Adipocyte (in vitro differentiated cells): ENCODE data around the gene TLK1.

ENCODE experiments used
- DNase-seq: peaks from one replicate; pipeline ENCODE4 v3.0.0-alpha.2; 2015; ENCODE audit warnings: low read depth
- H3K27me3 ChIP-seq: replicated peaks from 2 replicates; pipeline ENCODE4 v1.7.0; 2013; ENCODE audit warnings: mild to moderate bottlenecking, low read length, moderate library complexity; ENCODE audit not compliant: control insufficient read depth, insufficient read depth
- H3K36me3 ChIP-seq: 2 replicates; pipeline ENCODE4 v1.7.0; 2013; ENCODE audit warnings: low read length, mild to moderate bottlenecking, moderate library complexity; ENCODE audit not compliant: control insufficient read depth, insufficient read depth, severe bottlenecking
- H3K4me1 ChIP-seq: 2 replicates; pipeline ENCODE4 v1.7.0; 2013; ENCODE audit warnings: mild to moderate bottlenecking, low read length, moderate library complexity; ENCODE audit not compliant: control insufficient read depth, insufficient read depth
- H3K4me3 ChIP-seq: 2 replicates; pipeline ENCODE4 v1.7.0; 2013; ENCODE audit warnings: mild to moderate bottlenecking, low read length, moderate library complexity
- H3K9ac ChIP-seq: 2 replicates; pipeline ENCODE4 v1.7.0; 2013; ENCODE audit warnings: mild to moderate bottlenecking, low read length, moderate library complexity
- H3K9me3 ChIP-seq: 2 replicates; pipeline ENCODE4 v1.7.0; 2013; ENCODE audit warnings: mild to moderate bottlenecking, low read length, moderate library complexity; ENCODE audit not compliant: control insufficient read depth

The TLK1 gene

DNA sequence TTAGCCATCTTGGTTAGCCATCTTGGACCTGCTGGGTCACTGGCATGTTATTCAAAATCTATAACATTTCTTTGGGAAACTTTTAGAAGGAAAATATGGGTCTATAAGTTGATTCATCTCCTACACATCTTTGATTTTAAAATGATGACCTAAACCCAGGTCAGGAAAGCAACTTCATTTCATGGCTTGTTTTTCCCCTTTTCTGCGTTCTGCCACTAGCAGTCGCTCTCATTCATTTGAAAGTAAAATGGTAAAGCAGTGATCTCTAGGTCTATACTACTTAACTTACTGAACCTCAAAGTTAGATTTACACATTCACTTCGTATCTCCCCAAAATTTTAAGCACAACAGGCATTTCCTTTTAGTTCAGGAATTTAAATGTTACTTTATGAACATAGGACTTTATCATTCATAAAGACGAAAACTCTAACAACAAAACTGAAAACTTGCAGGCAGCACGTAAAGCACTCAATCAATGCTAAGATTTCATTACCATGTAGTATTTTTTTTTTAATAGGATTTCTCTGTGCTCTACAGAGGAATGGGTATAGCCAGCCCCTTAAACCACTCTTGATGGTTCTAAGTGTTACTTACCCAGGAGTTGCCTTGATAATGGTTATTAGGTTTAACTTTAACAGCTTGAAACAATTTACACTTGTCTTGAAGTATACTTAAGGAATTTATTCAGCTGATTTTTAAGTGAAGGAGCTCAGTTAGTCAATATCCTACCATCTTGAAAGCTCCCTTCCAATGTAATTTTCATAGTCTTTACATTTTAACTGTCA lies 169.1 kb downstream of the TLK1 start:
- H3K4me1 ChIP-seq: no peaks in the 10 kb centered on the region
- no peak overlapping the region for H3K4me3 ChIP-seq
- no peaks in the 10 kb centered on the region for H3K27me3 ChIP-seq
- H3K9me3 ChIP-seq: no peaks in the 10 kb centered on the region
- no peak overlapping the region for H3K9ac ChIP-seq
- H3K36me3 ChIP-seq: peaks cover 62% of the 10 kb centered on the region
- no peak for DNase-seq

DNA sequence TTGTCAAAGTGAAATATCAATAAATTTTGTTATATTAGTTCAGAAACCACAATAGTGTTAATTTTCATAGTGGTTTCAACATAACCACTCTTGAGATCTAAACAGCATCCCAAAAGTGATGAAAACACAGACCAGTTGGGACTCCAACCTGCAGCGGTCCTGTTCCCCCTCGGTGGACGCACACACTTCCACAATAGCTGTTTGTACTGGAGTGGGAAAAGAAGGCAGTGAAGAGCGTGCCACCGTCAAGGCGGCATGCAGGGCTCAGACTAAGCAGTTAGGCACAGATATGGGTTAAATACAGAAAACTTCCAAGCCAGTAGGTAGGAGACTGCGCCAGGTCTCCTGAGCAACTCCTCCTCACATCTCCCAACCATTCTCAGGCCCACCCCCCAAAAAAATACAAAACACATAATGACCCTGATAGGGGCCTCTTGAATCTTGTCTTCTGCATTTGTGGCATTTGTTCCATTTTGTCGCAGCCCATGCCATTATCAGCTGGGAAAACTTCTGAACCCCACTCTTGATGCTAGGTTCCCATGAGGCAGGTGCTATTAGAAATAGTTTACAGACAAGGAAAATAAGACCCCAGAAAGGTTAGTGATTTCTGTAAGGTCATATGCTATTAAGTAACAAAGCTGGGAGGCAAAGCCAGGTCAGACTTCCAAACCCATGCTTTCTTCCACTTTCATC lies 174.0 kb downstream of the TLK1 start:
- H3K27me3 ChIP-seq: no peaks in the 10 kb centered on the region
- peaks cover 21% of the 10 kb centered on the region for H3K36me3 ChIP-seq
- no peaks in the 10 kb centered on the region for H3K4me1 ChIP-seq

DNA sequence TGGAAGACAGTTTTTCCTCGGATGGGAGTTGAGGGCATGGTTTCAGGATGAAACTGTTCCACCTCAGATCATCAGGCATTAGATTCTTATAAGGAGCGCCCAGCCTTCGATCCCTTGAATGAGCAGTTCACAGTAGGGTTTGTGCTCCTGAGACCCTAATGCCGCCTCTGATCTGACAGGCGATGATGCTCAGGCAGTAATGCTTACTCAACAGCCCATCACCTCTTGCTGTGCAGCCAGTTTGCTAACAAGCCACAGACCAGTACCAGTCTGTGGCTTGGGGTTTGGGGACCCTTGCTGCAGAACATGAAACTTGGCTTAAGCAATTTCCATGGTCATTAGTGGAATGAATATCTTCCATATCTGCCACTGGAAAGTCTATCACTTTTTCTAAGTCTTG lies 175.3 kb downstream of the TLK1 start:
- H3K9me3 ChIP-seq: no peaks in the 10 kb centered on the region
- DNase-seq: no peak

More for the DNA sequence above, 174.0 kb downstream of the TLK1 start:
- DNase-seq: no peak
- Histone ChIP-seq H3K9ac (no peak overlapping the region), H3K9me3 (no peaks in the 10 kb centered on the region), H3K4me3 (no peak overlapping the region)

DNA sequence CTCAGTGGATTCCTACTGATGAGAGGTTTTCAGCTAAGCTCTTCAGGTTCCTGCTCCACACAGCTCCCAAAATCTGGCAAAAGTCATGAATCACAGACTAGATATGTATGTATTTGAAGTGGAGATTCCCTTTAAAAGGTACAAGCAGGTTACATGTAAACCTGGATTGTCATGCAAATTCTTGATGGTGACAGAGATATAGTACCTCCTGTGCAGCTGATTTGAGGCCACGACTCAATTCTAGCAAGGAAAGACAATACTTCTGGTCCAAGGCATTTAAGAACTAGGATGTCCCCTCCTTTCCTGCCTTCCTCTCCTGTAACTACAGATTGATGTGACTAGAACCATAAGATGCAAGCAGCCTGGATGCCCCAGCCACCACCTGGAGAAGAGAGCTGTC lies 176.6 kb downstream of the TLK1 start:
- Histone ChIP-seq H3K9me3 (no peaks in the 10 kb centered on the region), H3K27me3 (no peaks in the 10 kb centered on the region), H3K4me3 (no peak overlapping the region), H3K36me3 (peaks cover 10% of the 10 kb centered on the region), H3K4me1 (no peaks in the 10 kb centered on the region), H3K9ac (no peak overlapping the region)
- no peak for DNase-seq

More for the DNA sequence above, 175.3 kb downstream of the TLK1 start:
- H3K4me1 ChIP-seq: no peaks in the 10 kb centered on the region
- no peak overlapping the region for H3K4me3 ChIP-seq
- peaks cover 10% of the 10 kb centered on the region for H3K36me3 ChIP-seq
- H3K9ac ChIP-seq: no peak overlapping the region
- H3K27me3 ChIP-seq: no peaks in the 10 kb centered on the region

DNA sequence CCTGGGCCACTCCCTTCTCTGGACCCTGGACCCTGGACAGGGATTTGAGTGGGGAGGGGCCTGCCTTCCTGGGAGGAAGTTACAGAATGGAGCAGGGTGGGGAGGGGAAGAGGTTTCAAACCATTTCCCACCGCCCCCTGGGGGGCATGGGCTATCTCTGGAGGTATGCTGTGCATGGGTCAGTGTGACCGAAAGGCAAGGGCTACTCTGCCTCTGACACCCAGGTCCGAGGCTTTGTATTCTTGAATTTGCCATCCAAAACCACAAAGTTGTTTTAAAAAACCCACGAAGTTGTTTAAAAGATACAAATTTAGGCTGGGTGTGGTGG lies 184.8 kb downstream of the TLK1 start:
- Histone ChIP-seq H3K27me3 (no peaks in the 10 kb centered on the region), H3K9me3 (no peaks in the 10 kb centered on the region)

DNA sequence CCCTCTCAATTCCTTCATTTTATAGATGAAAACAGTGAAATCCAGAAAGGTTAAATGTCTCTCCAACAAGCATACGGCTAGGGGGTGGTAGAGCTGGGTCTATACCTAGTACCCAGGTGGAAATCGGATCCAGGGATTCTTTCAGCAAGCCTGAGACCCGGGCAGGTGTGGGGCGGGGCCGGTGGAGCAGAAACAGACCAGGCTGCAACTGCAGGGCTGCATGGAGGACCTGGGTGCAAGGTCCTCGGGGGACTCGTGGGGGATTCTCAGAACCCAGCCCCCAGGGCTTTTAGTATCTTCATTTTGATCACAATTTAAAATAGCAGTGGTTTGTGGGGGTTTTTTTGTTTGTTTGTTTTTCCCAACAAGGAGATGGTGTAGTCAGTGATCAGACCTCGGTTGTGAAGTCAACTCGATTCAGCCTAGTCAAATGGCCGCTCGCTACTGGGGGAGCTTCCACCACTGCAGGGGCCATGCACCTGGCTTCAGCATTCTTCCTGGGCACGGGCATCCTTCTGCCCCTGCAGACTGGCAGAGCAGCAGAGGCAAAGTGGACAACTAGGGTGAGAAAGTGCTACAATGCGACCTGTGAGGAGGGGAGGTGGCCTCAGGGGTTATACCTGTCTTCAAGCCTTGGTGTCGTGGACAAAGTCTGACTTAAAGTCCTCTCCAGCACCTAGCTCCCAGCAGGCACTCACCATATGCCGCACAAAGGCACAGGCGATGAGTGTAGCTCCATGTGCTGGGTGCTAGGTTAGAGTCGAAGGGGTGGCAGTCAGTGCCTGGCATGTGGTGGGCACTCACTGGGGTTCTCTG lies 185.4 kb downstream of the TLK1 start:
- Histone ChIP-seq H3K36me3 (no peaks in the 10 kb centered on the region), H3K4me3 (no peak overlapping the region), H3K9ac (no peak overlapping the region), H3K4me1 (peaks cover 9% of the 10 kb centered on the region), H3K27me3 (no peaks in the 10 kb centered on the region), H3K9me3 (no peaks in the 10 kb centered on the region)
- DNase-seq: no peak

More for the DNA sequence above, 184.8 kb downstream of the TLK1 start:
- Histone ChIP-seq H3K9ac (no peak overlapping the region), H3K36me3 (no peaks in the 10 kb centered on the region), H3K4me1 (peaks cover 9% of the 10 kb centered on the region), H3K4me3 (no peak overlapping the region)
- no peak for DNase-seq

DNA sequence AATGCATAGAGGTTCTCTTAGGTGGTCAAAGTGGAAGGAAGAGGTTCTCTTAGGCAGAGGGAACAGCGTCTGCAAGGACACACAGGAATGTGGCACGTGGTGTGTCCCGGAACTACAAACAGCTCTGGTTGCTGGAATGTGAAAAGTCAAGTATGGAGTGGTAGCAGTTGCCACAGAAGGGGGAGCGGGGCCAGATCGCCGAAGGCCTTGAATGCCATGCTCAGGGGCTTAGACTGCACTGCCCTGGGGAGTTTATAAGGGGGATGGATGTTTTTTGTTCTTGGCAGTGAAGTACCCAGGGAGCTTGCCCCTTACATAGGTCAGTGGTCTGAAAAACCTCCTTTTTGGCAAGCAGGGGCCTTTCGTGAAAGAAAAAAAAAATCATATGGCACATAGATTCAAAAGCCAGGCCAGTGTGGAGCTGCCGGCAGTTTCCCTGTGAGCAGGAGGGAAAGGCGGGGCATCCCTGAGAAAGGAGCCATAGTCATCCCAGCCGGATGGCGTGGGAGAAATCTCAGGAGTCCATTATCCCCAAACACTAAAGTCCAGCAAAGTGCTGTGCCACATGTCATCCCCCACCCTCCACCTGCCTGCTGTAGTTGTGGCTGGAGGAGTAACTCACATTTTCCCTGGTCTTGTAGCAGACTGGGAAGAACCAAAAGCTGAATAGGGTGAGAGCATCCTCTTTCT lies 186.2 kb downstream of the TLK1 start:
- no peaks in the 10 kb centered on the region for H3K27me3 ChIP-seq
- H3K36me3 ChIP-seq: no peaks in the 10 kb centered on the region
- no peak for DNase-seq
- H3K4me3 ChIP-seq: peak overlapping the region; percentile 89
- H3K9me3 ChIP-seq: no peaks in the 10 kb centered on the region
- H3K9ac ChIP-seq: peak overlapping the region; percentile 95
- peaks cover 9% of the 10 kb centered on the region for H3K4me1 ChIP-seq

DNA sequence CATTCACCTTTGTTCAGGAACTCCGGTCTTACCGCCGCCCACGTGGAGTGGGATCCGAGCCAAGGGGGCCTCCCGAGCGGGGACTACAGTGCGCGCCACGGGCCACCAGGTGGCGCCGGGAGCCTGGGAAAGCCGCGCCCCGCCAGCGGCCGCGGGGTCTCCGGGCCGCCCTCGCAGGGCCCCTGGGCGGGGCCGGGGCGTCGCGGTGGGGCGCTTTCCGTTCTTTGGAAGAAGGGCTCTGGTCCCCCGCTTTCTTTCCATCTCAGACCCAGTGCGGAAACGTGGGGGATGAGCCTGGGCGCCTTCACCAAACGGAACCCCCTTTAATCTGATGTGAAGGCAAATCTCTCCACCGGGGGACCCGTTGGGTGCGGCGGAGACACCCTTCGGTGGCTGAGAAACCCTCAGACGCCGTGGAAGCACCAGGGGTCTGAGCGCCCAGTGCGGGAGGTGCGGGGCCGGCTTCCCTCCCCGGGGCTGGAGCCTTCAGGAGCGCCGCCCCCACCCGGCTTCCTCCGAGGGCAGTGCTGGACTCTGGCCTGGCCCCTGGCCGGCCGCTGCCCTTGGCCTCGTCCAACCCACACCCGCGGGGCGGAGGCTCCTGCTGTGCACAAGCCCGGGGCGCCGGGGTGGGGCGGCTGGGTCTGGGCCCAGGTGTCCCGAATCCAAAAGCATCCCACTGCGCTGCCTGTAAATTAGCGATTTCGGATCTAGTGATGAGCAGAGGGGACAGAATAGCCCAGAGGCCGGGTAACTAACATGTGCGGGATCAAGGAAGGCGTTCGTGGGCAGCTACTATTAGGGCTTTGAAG lies 187.0 kb downstream of the TLK1 start:
- peak overlapping the region; percentile 89 for H3K4me3 ChIP-seq
- H3K27me3 ChIP-seq: no peaks in the 10 kb centered on the region
- H3K4me1 ChIP-seq: peaks cover 9% of the 10 kb centered on the region
- H3K36me3 ChIP-seq: peaks cover under 1% of the 10 kb centered on the region
- DNase-seq: peak; percentile 93
- H3K9me3 ChIP-seq: no peaks in the 10 kb centered on the region
- H3K9ac ChIP-seq: peak overlapping the region; percentile 95

DNA sequence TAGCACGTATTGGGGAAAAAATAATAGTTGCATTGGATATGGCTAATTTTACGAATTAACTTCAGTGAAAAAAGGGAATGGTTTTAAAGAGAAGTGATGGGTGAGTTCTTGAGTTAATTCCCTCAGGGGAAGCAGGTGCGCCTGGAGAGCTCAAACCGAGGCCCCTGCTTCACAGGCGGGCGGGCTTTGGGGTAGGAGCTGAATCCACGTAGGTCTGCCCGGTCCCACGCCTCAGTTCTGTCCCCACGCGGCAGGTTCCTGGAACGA lies 187.5 kb downstream of the TLK1 start:
- no peaks in the 10 kb centered on the region for H3K27me3 ChIP-seq
- H3K4me1 ChIP-seq: peaks cover 9% of the 10 kb centered on the region
- peak overlapping the region; percentile 89 for H3K4me3 ChIP-seq
- H3K36me3 ChIP-seq: peaks cover 2% of the 10 kb centered on the region
- no peak for DNase-seq
- H3K9ac ChIP-seq: peak overlapping the region; percentile 95
- H3K9me3 ChIP-seq: no peaks in the 10 kb centered on the region

DNA sequence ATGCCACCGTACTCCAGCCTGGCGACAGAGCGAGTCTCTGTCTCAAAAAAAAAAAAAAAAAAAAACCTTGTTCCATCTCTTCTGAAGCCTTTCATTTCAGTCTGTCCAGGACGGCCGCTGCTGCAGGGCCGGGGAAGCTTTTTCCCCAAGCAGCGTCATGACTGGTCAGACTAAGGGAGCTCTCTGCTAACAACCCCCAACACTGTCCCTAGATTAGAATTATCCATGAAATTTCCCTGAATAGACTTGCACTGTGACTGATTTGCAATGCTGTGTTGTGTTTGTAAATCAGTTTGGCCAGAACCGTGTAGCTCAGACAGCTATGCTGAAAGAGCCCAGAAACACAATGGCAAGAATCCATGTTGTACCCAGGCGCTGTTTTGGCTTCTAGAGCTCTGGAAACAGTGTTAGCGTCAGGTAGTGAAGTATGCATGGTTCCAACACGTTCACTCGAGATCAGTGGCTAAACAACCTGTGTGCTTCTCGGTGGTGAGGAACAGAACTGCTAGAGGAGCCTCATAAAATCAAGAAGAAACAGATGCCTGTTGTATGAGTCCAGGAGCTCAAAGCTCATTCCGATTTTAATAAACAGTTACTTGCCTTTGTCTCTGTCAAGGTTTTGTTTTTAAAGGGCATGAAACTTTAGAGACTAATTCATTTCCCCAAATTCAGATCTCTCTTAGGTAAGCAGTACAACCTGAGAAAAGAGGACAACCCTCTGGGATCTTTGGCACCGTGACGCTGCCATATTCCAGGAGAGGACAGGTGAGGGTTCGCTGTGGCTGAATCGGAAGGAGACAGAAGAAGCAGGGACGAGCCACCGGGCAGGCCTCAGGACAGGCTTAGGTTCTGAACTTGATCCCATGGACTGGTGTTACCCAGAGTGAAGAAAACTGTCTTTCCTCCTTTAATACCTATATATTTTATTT lies 188.1 kb downstream of the TLK1 start:
- DNase-seq: no peak
- no peaks in the 10 kb centered on the region for H3K9me3 ChIP-seq
- H3K4me1 ChIP-seq: peaks cover 12% of the 10 kb centered on the region
- peak overlapping the region; percentile 95 for H3K9ac ChIP-seq
- H3K27me3 ChIP-seq: no peaks in the 10 kb centered on the region
- H3K36me3 ChIP-seq: peaks cover 8% of the 10 kb centered on the region
- peak overlapping the region; percentile 89 for H3K4me3 ChIP-seq
